Activated T-cell treated with anti-CD3 and anti-CD28 coated beads for 1 hour (primary cell): ENCODE results near the gene WIPF3.

Experiments
- DNase-seq: peaks from one replicate; pipeline ENCODE4 v3.0.0-alpha.2; 2020; ENCODE audit warnings: low read depth

WIPF3 gene

DNA sequence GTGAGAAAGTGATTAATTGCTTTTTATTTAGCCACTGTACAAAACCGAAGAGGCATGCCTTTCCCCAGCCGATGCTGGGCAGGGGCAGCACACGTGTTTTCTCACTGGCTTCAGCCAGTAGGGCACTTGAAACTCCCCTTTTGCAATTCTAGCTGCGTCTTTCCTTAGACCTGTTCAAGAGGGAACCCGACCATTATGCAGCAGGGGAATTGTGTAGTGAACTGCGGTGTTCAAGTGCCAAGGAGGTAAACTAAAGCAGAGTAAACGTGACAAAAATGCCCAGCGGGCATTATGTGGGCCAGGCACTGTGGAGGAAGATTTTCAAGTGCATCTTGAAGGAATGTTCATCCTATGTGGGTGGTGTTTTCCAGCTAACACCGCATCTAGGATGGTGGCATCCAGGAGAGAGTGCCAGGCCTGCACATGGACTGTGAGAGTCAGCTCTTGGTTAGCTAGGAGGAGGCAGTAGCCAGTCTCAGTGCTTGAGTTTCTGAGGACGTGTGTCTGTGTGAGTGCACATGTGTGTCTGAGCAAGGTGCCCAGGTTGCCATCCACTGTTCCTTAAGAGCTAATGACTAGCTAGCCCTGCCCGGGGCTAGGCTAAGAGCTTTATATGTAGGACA lies 3.3 kb downstream of the WIPF3 start:
- DNase-seq = no peak

DNA sequence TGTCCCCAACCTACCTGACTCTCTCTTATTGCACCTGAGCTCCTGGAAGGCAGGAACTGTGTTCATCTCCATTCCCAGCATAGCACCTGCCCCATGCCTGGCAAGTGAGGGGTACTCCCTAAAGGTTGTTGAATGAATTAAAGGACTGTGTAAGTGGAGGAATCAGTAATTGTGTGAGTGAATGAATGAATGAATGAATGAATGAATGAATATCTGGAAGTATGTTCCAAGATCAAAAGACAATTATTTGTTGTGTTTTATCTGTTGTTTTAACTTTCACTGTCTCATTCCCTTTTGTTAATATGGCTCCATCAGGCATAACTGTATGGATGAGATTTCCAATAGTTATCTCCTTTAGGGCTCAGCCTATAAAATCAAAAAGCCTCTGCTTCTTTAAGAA lies 4.0 kb downstream of the WIPF3 start:
- no peak for DNase-seq

DNA sequence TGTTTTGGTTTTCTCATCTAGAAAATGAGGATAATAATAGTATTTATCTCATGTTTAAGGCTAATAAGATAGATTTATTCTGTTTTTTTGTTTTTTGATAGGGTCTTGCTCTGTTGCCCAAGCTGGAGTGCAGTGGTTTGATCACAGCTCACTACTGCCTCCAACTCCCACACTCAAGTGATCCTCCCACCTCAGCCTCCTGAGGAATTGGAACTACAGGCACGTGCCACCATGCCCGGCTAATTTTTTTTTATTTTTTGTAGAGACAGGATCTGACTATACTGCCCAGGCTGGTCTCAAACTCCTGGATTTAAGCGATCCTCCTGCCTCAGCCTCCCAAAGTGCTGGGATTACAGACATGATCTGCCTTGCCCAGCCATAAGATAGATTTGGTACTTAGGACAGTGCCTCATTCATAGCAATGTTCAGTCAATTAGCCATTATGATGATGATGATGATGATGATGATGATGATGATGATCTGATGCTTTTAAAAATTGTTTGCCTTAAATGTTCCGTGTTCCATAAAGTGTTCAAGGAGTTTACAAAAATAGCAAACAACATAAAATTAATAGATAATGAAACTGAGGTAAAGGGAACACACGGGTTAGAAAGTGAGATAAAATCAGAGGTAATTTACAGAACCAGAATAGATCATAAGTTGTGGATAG lies 4.6 kb downstream of the WIPF3 start:
- DNase-seq = no peak

- DNase-seq = no peak
Observed at GRCh38 chr7:29811586-29811985, 5.3 kb downstream of the WIPF3 start.

- DNase-seq = no peak
Observed at GRCh38 chr7:29812185-29812876, 6.0 kb downstream of the WIPF3 start.

- no peak for DNase-seq
Observed at GRCh38 chr7:29815181-29816105, 9.1 kb downstream of the WIPF3 start.

DNA sequence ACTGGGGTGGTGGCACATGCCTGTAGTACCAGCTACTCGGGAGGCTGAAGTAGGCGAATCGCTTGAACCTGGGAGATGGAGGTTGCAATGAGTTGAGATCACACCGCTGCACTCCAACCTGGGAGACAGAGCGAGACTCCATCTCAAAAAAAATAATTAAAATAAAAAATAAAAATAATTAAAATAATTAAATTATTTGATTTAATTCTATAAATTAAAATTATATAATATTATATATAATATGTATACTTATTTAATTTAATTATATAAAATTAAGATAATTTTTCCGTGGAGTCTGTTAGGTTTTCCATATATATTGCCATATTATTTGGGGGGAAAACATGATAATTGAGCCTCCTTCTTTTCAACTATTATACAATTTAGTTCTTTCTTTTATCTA lies 12.0 kb downstream of the WIPF3 start:
- no peak for DNase-seq

GRCh38 chr7:29825775-29826529 lies 19.6 kb downstream of the WIPF3 start:
- DNase-seq = no peak

GRCh38 chr7:29826530-29826822 lies 20.2 kb downstream of the WIPF3 start:
- DNase-seq = no peak

DNA sequence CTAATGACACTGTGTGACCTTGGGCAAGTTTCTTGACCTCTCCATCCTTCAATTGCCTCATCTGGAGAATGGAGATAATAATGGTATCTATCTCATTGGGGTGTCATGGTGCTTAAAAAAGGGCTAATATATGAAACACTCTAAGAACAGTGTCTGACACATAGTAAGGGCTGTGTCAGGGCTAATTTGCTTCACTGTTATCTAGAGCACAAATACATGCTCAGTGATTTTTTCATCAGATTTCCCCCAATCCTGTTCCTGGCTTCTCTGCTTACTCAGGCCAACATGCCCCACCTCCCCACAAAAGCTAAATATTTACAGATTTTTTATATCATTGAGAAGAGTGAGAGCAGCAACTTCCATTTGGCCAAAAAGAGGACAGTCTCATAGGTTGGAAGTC lies 20.6 kb downstream of the WIPF3 start:
- no peak for DNase-seq

DNA sequence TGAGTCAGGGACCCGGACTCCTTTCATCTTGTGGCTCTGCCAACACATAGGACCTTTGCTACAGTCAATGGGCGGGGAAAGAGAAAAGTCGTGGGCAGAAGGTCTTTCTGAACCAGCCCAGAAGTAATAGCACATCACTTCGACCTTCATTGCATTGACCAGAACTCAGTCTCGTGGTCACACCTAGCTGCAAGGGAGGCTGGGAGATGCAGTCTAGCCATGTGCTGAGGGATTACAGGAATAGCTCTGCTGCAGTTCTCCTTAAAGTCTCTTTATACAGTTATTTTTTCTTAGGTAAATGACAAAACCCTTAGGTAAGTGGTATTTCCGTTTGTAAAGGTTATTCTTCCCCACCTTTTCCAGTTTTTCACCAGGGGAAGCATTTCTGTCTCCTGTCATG lies 25.4 kb downstream of the WIPF3 start:
- DNase-seq = no peak

DNA sequence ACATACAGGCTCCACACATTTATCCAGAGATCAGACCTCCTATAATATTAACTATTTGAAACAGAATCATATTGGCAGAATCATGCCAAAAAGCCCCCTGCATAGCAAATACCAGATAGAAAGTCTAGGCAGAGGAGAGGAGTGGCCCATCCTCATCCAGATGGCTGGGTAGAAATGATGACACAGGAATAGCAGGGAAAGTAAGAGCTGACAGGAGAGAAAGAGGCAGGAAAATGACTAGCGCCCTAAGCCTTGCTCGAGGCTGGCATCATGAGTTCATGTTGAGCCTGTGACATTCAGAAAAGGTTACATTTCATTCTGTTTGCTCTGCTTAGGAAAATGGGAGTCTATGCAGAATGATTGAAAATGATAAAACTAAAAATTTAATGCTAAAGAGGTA lies 27.6 kb downstream of the WIPF3 start:
- no peak for DNase-seq

DNA sequence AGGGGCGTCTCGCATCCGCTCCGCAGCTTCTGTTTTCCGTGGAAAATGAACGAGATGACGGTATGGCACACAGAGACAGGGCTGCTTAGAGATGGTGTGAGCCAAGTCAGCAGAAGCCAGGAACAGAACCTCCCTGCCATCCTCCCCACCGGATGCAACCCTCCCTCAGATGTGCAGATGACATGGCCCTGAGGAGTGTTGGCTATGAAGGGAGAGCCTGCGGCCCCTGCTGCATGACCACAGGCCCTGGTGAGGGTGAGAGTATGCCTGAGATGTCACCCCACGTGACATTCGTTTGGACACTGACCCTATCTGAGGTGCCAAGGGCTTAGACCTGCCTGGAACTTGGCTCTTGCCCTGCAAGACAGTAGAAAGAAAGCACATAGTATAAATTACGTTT lies 29.4 kb downstream of the WIPF3 start:
- DNase-seq = no peak

GRCh38 chr7:29839302-29839701 lies 33.0 kb downstream of the WIPF3 start:
- no peak for DNase-seq

- no peak for DNase-seq
Observed at GRCh38 chr7:29839921-29840320, 33.6 kb downstream of the WIPF3 start.

DNA sequence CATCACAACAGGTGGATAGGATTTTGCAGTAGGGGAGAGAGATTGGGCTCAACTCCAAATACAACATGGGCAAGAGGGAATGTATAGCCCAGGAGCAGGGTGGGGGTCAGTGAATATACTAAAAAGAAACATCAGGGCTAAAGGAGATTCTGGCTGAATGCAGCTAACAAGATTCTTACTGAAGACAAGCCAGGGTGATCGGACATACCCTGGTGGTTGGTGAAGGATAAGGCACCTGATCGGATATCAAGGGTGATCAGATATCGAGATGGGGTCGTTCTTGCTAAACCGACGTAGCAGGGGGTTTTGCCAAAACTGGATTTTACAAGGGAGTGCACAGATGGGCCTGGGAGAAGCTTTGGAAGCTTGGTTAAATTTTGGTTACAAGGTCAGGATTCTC lies 34.4 kb downstream of the WIPF3 start:
- DNase-seq = no peak

GRCh38 chr7:29841926-29842701 lies 35.8 kb downstream of the WIPF3 start:
- no peak for DNase-seq

GRCh38 chr7:29843093-29843492 lies 36.8 kb downstream of the WIPF3 start:
- no peak for DNase-seq

DNA sequence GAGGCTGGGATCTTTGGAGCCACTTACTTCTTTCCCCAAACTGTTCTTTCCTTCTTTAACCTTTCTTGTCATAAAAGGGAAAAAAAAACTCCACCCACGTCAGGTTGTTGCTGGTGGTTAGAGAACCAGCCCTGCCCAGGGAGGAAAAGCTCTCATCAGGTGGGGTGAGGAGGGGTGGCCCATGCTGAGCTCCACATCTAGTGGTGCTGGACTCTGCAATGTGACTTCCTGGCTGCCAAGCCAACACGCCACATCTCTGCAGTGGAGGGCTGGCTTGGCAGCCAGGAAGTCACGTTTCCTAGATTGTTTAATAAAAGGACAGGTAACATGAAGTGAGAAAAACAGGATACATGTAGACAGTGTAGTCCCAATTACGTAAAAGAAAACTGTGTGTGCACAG lies 37.4 kb downstream of the WIPF3 start:
- DNase-seq = no peak

- no peak for DNase-seq
Observed at GRCh38 chr7:29844559-29844958, 38.3 kb downstream of the WIPF3 start.

- DNase-seq = no peak
Observed at GRCh38 chr7:29847496-29847895, 41.2 kb downstream of the WIPF3 start.
